HG03108 (cell line): Measurements from ENCODE around the gene XBP1.
"Not testable (repeated sequence)": the region's sequence is repeated elsewhere in the genome, so short reads cannot be mapped to it uniquely, and the experiment has no call there.

Experiments used
- ATAC-seq: cut with Tn5 transposase; IDR thresholded peaks from one replicate; pipeline ENCODE4 v1.9.1; 2021; ENCODE audit warnings: moderate library complexity; ENCODE audit not compliant: unreplicated experiment

The XBP1 gene

GRCh38 chr22:28754512-28754911 lies 45.9 kb downstream of the XBP1 start:
- ATAC-seq: not testable (repeated sequence)

DNA sequence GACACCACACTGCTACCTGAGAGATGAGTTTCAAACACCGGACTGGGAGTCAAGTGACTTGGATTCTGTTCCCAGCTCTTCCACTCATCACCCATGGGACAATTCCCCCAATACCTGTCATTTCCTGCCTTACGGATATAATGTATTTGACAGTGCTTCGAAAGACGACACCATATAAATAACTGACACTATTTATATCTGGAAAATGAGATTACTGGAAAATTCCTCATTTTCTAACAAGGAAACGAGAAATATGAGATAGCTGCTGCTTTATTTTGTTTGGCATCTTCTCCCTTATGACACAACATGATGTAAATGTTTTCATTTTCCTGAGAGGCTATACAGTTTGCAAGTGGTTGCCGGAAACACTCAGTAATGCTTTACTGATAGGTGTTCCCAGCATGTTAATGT lies 49.9 kb downstream of the XBP1 start:
- ATAC-seq: no peak
